Small intestine (tissue), 7 donors: Measurements from ENCODE around the gene PAQR4. TPM values are rescaled to one million over a fixed set of nuclear protein-coding genes. Genes with fewer than 3 reads are reported as not detected.
A peak's percentile ranks its signal among the peaks of the same experiment; 100 is the strongest.

Experiments
- DNase-seq, 2 donors: peaks; one replicate each; pipeline versions ENCODE4 v3.0.0 to v3.0.0-alpha.2; 2013
- FAIRE-seq: peaks from 2 replicates; lab custom pipeline; 2012; peaks lifted over from hg19 to GRCh38; lab: Jason Lieb, UNC
- H3K27ac ChIP-seq, 3 donors: one replicate each; pipeline ENCODE4 v1.5.1; 2013; ENCODE audit warnings: low read length in 2 of 3, mild to moderate bottlenecking in 2 of 3, control low read depth in 1 of 3, inconsistent platforms in 1 of 3, low read depth in 1 of 3, moderate library complexity in 1 of 3
- H3K27me3 ChIP-seq, 3 donors: one replicate each; pipeline ENCODE4 v1.6.1; 2013; ENCODE audit warnings: low read length in 3 of 3, inconsistent platforms in 1 of 3; ENCODE audit not compliant: control insufficient read depth in 3 of 3, insufficient read depth in 3 of 3
- H3K36me3 ChIP-seq, 3 donors: one replicate each; pipeline ENCODE4 v1.6.1; 2013; ENCODE audit warnings: low read length in 3 of 3, inconsistent platforms in 1 of 3, low read depth in 1 of 3, mild to moderate bottlenecking in 1 of 3, moderate library complexity in 1 of 3; ENCODE audit not compliant: control insufficient read depth in 3 of 3, insufficient read depth in 2 of 3
- H3K4me1 ChIP-seq, 3 donors: one replicate each; pipeline ENCODE4 v1.6.1; 2013; ENCODE audit warnings: low read length in 2 of 3, inconsistent platforms in 1 of 3, low read depth in 1 of 3, mild to moderate bottlenecking in 1 of 3, moderate library complexity in 1 of 3; ENCODE audit not compliant: control insufficient read depth in 3 of 3, insufficient read depth in 2 of 3
- H3K4me3 ChIP-seq, 3 donors: one replicate each; pipeline ENCODE4 v1.5.1; 2013; ENCODE audit warnings: low read length in 3 of 3, control low read depth in 1 of 3, inconsistent platforms in 1 of 3, low read depth in 1 of 3, mild to moderate bottlenecking in 1 of 3, moderate library complexity in 1 of 3
- H3K9me3 ChIP-seq, 2 donors: one replicate each; pipeline ENCODE4 v1.6.1; 2013; ENCODE audit warnings: low read depth in 1 of 2, low read length in 1 of 2; ENCODE audit not compliant: control insufficient read depth in 2 of 2, insufficient read depth in 1 of 2
- WGBS, 3 donors: extraction: QIAGEN DNeasy Blood & Tissue Kit; methylation state at CpG; one replicate each; pipeline ENCODE4 v1.1.7; 2013; 5-methylcytosine and 5-hydroxymethylcytosine counted together
- polyA plus RNA-seq, 4 donors: library from polyadenylated mRNA; stranded (reverse) in 3 of 4; unstranded in 1 of 4; fragments of 200-250 nt in 3 of 4; fragments of 120-200 nt in 1 of 4; gene quantifications; one replicate each; pipeline versions ENCODE4 v1.2.1 to v1.2.3, GENCODE V29; 2013
- donor health status: healthy with polysubstance abuse.
- donor health status: control.
- donor health status: control.
- donor health status: Bipolar disorder and iron deficiency.
- donor health status: healthy.

Gene PAQR4
- polyA plus RNA-seq, 4 donors: 1.4 to 19.4 (median 6.9) TPM

DNA sequence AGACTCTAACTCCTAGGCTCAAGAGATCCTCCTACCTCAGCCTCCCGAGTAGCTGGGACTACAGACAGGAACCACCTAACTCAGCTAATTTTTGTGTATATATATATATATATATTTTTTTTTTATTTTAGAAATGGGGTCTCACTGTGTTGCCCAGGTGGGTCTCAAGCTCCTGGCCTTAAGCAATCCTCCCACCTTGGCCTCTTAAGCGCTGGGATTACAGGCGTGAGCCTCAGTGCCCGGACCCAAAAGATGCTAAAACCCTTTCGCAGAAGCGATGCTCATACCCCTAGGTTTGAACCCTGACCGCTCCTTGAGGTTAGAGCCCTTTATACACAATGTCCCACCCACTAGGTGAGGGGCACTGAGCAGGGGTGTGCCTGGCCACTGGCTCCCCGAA lies 41.4 kb downstream of the PAQR4 start:
- Histone ChIP-seq H3K27me3 (peaks cover 0 to 19% (median 6%) of the 10 kb centered on the region in 3 donors), H3K4me3 (no peak overlapping the region), H3K36me3 (peaks cover 0 to 18% (median 0%) of the 10 kb centered on the region in 3 donors), H3K4me1 (peaks cover 5 to 65% (median 7%) of the 10 kb centered on the region in 3 donors), H3K27ac (peak overlapping the region in 1 of 3 donors; percentile 97), H3K9me3 (no peaks in the 10 kb centered on the region)
- 84 to 97% (median 90%) methylated on average over 8 of the region's 8 CpGs for WGBS, 3 donors
- DNase-seq (no peak), FAIRE-seq (no peak)

GRCh38 chr16:3012246-3012645 lies 43.1 kb downstream of the PAQR4 start:
- Histone ChIP-seq H3K36me3 (peaks cover 0 to 10% (median 0%) of the 10 kb centered on the region in 3 donors), H3K4me3 (peak overlapping the region in 1 of 3 donors; percentile 28), H3K4me1 (peaks cover 5 to 65% (median 7%) of the 10 kb centered on the region in 3 donors), H3K9me3 (no peaks in the 10 kb centered on the region), H3K27ac (peak overlapping the region in 1 of 3 donors; percentile 69), H3K27me3 (peaks cover 0 to 19% (median 6%) of the 10 kb centered on the region in 3 donors)
- DNase-seq: peak in 1 of 2 donors; percentile 61
- 11 to 22% (median 13%) methylated on average over 17 to 19 of the region's 19 CpGs for WGBS, 3 donors
- no peak for FAIRE-seq

GRCh38 chr16:3012828-3013420 lies 43.8 kb downstream of the PAQR4 start, which contains the start of gene CLDN9:
TSS of gene CLDN9 (plus strand) at chr16:3012923. CDS start at chr16:3013363, 440 bp downstream.
- Histone ChIP-seq H3K36me3 (peaks cover 0 to 10% (median 0%) of the 10 kb centered on the region in 3 donors), H3K9me3 (no peaks in the 10 kb centered on the region), H3K4me3 (peak within 1 kb of the TSS in 1 of 3 donors; percentile 28), H3K4me1 (peaks cover 5 to 67% (median 6%) of the 10 kb centered on the region in 3 donors), H3K27me3 (peaks cover 0 to 21% (median 6%) of the 10 kb centered on the region in 3 donors), H3K27ac (peak within 1 kb of the TSS in 1 of 3 donors; percentile 69)
- FAIRE-seq (no peak), DNase-seq (peak; percentile 77)
- WGBS, 3 donors: 17 to 33% (median 32%) methylated on average over 22 to 27 of the region's 27 CpGs

DNA sequence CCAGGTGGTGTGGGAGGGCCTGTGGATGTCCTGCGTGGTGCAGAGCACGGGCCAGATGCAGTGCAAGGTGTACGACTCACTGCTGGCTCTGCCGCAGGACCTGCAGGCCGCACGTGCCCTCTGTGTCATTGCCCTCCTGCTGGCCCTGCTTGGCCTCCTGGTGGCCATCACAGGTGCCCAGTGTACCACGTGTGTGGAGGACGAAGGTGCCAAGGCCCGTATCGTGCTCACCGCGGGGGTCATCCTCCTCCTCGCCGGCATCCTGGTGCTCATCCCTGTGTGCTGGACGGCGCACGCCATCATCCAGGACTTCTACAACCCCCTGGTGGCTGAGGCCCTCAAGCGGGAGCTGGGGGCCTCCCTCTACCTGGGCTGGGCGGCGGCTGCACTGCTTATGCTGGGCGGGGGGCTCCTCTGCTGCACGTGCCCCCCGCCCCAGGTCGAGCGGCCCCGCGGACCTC lies 44.4 kb downstream of the PAQR4 start:
- H3K4me3 ChIP-seq: no peak overlapping the region
- H3K36me3 ChIP-seq: peaks cover 0 to 10% (median 0%) of the 10 kb centered on the region in 3 donors
- H3K27me3 ChIP-seq: peaks cover 0 to 27% (median 6%) of the 10 kb centered on the region in 3 donors
- peak overlapping the region in 1 of 3 donors; percentile 69 for H3K27ac ChIP-seq
- no peaks in the 10 kb centered on the region for H3K9me3 ChIP-seq
- DNase-seq (no peak), FAIRE-seq (no peak)
- peaks cover 0 to 67% (median under 1%) of the 10 kb centered on the region in 3 donors for H3K4me1 ChIP-seq
- 66 to 78% (median 74%) methylated on average over 20 to 27 of the region's 27 CpGs for WGBS, 3 donors

DNA sequence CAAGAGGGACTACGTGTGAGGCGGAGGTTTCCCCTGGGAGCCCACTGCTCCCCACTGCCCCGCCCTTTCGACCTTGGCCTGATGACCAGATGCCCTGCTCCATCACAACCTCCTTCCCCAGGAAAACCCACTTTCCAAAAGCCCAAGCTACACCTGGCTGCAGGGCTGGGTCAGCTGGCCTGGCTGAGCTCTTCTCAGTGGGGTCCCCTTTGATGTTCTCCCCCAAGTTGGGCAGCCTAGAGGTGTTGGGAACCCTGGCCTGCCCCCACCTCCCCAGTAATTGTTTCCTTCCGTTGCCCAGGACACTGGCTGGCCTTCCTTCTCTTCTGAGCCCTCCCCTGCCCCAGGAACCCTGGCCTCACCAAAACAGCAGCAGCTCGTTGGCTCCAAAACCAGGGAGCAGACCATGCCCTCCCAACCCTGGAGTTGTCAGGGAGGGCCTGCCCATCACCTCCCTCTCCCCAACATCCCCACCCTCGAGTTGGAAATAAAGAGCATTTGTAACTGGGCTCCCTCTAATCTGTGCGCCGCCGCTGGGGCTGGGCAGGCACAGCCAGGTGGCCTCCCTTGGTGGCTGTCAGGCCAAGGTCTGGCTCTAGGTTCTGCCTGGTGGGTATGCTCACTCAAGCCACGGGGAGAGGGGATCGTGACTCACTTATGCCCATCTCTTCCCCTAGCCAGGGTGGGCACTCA lies 45.0 kb downstream of the PAQR4 start:
- Histone ChIP-seq H3K27me3 (peaks cover 0 to 29% (median 6%) of the 10 kb centered on the region in 3 donors), H3K4me1 (peaks cover 0 to 64% (median 0%) of the 10 kb centered on the region in 3 donors), H3K36me3 (peaks cover 0 to 10% (median 0%) of the 10 kb centered on the region in 3 donors), H3K4me3 (no peak overlapping the region), H3K27ac (no peak overlapping the region), H3K9me3 (no peaks in the 10 kb centered on the region)
- DNase-seq (no peak), FAIRE-seq (no peak)
- WGBS, 3 donors: 30 to 54% (median 50%) methylated on average over 12 of the region's 12 CpGs

- peaks cover 0 to 26% (median 6%) of the 10 kb centered on the region in 3 donors for H3K27me3 ChIP-seq
- WGBS, 3 donors: 89 to 94% (median 92%) methylated on average over 6 of the region's 6 CpGs
These were observed 45.8 kb downstream of the PAQR4 start for GRCh38 chr16:3014971-3015370.

DNA sequence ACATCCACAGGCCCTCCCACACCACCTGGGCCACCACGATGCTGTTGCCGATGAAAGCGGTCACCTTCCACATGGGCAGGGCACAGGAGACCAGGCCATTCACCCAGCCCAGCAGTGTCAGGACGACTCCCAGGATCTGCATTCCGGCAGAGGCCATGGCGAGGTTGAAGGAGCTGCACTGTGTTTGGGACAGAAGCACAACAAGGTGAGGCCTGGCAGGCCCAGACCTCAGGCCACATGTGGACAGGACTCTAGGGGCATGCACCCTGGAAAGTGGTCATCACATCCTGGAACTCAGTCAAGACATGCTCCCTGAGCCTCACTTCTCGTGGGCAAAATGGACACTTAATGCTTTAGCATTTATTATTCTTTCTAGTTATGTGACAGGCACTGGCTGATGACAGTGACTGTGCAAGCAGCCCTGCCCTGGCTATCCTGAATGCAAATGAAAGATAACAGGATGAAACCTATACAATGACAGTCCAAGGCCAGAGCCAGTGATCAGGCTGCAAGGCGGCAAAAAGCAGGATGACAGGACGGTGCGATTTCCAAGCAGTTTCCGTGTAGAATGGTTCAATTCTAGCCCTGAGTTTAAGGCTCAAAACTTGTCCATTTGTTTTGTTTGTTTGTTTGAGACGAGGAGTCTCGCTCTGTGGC lies 46.8 kb downstream of the PAQR4 start:
- Histone ChIP-seq H3K9me3 (no peaks in the 10 kb centered on the region), H3K27me3 (peaks cover 0 to 26% (median 6%) of the 10 kb centered on the region in 3 donors), H3K4me1 (peaks cover 0 to 50% (median 0%) of the 10 kb centered on the region in 3 donors), H3K27ac (no peak overlapping the region), H3K4me3 (no peak overlapping the region), H3K36me3 (peaks cover 0 to 10% (median 0%) of the 10 kb centered on the region in 3 donors)
- WGBS, 3 donors: 81 to 86% (median 84%) methylated on average over 13 of the region's 13 CpGs
- FAIRE-seq (no peak), DNase-seq (no peak)

More at GRCh38 chr16:3014971-3015370, 45.8 kb downstream of the PAQR4 start:
- Histone ChIP-seq H3K36me3 (peaks cover 0 to 10% (median 0%) of the 10 kb centered on the region in 3 donors), H3K4me3 (no peak overlapping the region), H3K27ac (no peak overlapping the region), H3K4me1 (peaks cover 0 to 60% (median 0%) of the 10 kb centered on the region in 3 donors), H3K9me3 (no peaks in the 10 kb centered on the region)
- FAIRE-seq (no peak), DNase-seq (no peak)

DNA sequence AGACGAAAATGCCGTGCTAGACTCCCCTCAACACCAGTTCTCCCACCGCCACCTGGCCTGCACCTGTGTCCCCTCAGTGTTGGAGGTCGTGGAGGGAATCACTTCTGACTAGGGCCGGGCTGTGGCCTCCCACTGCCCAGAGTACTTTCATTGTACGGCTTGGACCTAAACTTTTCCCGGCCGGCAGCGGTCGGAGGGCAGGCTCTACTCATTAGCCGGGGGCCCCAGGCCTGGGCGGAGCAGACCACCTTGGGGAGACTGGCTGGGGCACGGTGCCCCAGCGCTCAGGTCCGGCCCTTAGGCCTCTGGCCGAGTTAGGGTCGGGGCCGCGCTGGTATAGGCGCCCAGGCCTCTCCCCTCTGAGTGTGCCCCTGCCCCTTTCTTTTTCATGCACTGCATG lies 48.2 kb downstream of the PAQR4 start:
- WGBS, 3 donors: 72 to 90% (median 83%) methylated on average over 20 of the region's 20 CpGs
- Histone ChIP-seq H3K27me3 (peaks cover 0 to 20% (median 6%) of the 10 kb centered on the region in 3 donors), H3K4me1 (peaks cover 0 to 55% (median 8%) of the 10 kb centered on the region in 3 donors), H3K4me3 (peak overlapping the region in 1 of 3 donors; percentile 52), H3K9me3 (no peaks in the 10 kb centered on the region), H3K27ac (peak overlapping the region in 1 of 3 donors; percentile 77), H3K36me3 (peaks cover 0 to 19% (median 0%) of the 10 kb centered on the region in 3 donors)
- FAIRE-seq: no peak
- peak in 1 of 2 donors; percentile 42 for DNase-seq
